DOHH2 (cell line): ENCODE results near the gene CSGALNACT2.

Experiments used
- H3F3A ChIP-seq: fragments of 200-600 bp; sonication (generic), shearing (Covaris generic); 2 replicates; pipeline ENCODE4 v1.6.0; 2016; ENCODE audit warnings: antibody characterized with exemption, mild to moderate bottlenecking; ENCODE audit not compliant: control insufficient read depth, insufficient read depth
- H3K27ac ChIP-seq: fragments of 200-600 bp; sonication (generic); 2 replicates; pipeline ENCODE4 v1.5.1; 2014; ENCODE audit warnings: low read depth, mild to moderate bottlenecking, low read length, moderate library complexity
- H3K27me3 ChIP-seq: fragments of 200-600 bp; sonication (generic); 2 replicates; pipeline ENCODE4 v1.6.1; 2014; ENCODE audit warnings: mild to moderate bottlenecking, low read length, mixed read lengths; ENCODE audit not compliant: control insufficient read depth
- H3K36me3 ChIP-seq: fragments of 200-600 bp; sonication (generic); 2 replicates; pipeline ENCODE4 v1.6.1; 2014; ENCODE audit warnings: mild to moderate bottlenecking, low read length, moderate library complexity, mixed read lengths; ENCODE audit not compliant: control insufficient read depth
- H3K4me1 ChIP-seq: fragments of 200-600 bp; sonication (generic); 2 replicates; pipeline ENCODE4 v1.6.1; 2014; ENCODE audit warnings: mild to moderate bottlenecking, low read length, mixed read lengths; ENCODE audit not compliant: control insufficient read depth
- H3K4me2 ChIP-seq: fragments of 200-600 bp; sonication (generic); 2 replicates; pipeline ENCODE4 v1.6.0; 2014; ENCODE audit warnings: mild to moderate bottlenecking, low read length, moderate library complexity
- H3K4me3 ChIP-seq: fragments of 200-600 bp; sonication (generic); 2 replicates; pipeline ENCODE4 v1.5.1; 2014; ENCODE audit warnings: mild to moderate bottlenecking, low read length, mixed read lengths
- H3K79me2 ChIP-seq: fragments of 200-600 bp; sonication (generic); 2 replicates; pipeline ENCODE4 v1.6.1; 2014; ENCODE audit warnings: mild to moderate bottlenecking, low read length, mixed read lengths; ENCODE audit not compliant: control insufficient read depth
- H3K9me2 ChIP-seq: fragments of 200-600 bp; sonication (generic); replicated peaks from 2 replicates; pipeline ENCODE4 v1.6.1; 2014; ENCODE audit warnings: mild to moderate bottlenecking, low read length, mixed read lengths; ENCODE audit not compliant: control insufficient read depth
- H3K9me3 ChIP-seq: fragments of 200-600 bp; sonication (generic); 2 replicates; pipeline ENCODE4 v1.6.1; 2014; ENCODE audit warnings: antibody characterized with exemption, low read length, mixed read lengths; ENCODE audit not compliant: control insufficient read depth, insufficient read depth
- H4K20me1 ChIP-seq: fragments of 200-600 bp; sonication (generic); 2 replicates; pipeline ENCODE4 v1.6.0; 2014; ENCODE audit warnings: low read depth, mild to moderate bottlenecking, antibody characterized with exemption, low read length, moderate library complexity; ENCODE audit not compliant: control insufficient read depth, insufficient read depth
- EZH2phosphoT487 ChIP-seq: fragments of 200-600 bp; sonication (generic); IDR thresholded peaks from 2 replicates; pipeline ENCODE4 v1.6.1; 2017; ENCODE audit warnings: borderline replicate concordance, mild to moderate bottlenecking, antibody characterized with exemption, low read length, moderate library complexity, mixed read lengths
- TF ChIP-seq, protein P1 (sequence below): fragments of 200-600 bp; sonication (generic); IDR thresholded peaks from one replicate; pipeline ENCODE4 v1.5.1; 2014; ENCODE audit warnings: antibody characterized with exemption, mild to moderate bottlenecking, low read depth, low read length; ENCODE audit not compliant: poor library complexity, severe bottlenecking

The CSGALNACT2 gene

GRCh38 chr10:43156590-43157341, 18.5 kb downstream of the CSGALNACT2 start:
- Histone ChIP-seq H3K9me3 (no peaks in the 10 kb centered on the region), H3K4me1 (no peaks in the 10 kb centered on the region), H4K20me1 (no peaks in the 10 kb centered on the region), H3K4me2 (no peak overlapping the region), H3K36me3 (peaks cover 7% of the 10 kb centered on the region), H3F3A (no peaks in the 10 kb centered on the region), H3K79me2 (peaks cover 35% of the 10 kb centered on the region), H3K27me3 (no peaks in the 10 kb centered on the region), H3K27ac (no peak overlapping the region), H3K4me3 (no peak overlapping the region), H3K9me2 (no peaks in the 10 kb centered on the region)
- TF ChIP-seq EZH2phosphoT487 = no peak
- TF ChIP-seq, protein P1, sequence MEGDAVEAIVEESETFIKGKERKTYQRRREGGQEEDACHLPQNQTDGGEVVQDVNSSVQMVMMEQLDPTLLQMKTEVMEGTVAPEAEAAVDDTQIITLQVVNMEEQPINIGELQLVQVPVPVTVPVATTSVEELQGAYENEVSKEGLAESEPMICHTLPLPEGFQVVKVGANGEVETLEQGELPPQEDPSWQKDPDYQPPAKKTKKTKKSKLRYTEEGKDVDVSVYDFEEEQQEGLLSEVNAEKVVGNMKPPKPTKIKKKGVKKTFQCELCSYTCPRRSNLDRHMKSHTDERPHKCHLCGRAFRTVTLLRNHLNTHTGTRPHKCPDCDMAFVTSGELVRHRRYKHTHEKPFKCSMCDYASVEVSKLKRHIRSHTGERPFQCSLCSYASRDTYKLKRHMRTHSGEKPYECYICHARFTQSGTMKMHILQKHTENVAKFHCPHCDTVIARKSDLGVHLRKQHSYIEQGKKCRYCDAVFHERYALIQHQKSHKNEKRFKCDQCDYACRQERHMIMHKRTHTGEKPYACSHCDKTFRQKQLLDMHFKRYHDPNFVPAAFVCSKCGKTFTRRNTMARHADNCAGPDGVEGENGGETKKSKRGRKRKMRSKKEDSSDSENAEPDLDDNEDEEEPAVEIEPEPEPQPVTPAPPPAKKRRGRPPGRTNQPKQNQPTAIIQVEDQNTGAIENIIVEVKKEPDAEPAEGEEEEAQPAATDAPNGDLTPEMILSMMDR = no peak

GRCh38 chr10:43158636-43159035, 20.4 kb downstream of the CSGALNACT2 start:
- H4K20me1 ChIP-seq = no peaks in the 10 kb centered on the region
- no peaks in the 10 kb centered on the region for H3K9me2 ChIP-seq
- H3K27ac ChIP-seq = no peak overlapping the region
- H3K9me3 ChIP-seq = no peaks in the 10 kb centered on the region
- no peak overlapping the region for H3K4me2 ChIP-seq
- TF ChIP-seq, protein P1 = no peak
- no peak for TF ChIP-seq EZH2phosphoT487
- H3K36me3 ChIP-seq = peaks cover 12% of the 10 kb centered on the region
- no peaks in the 10 kb centered on the region for H3F3A ChIP-seq
- peaks cover 23% of the 10 kb centered on the region for H3K79me2 ChIP-seq
- no peaks in the 10 kb centered on the region for H3K27me3 ChIP-seq
- H3K4me1 ChIP-seq = no peaks in the 10 kb centered on the region
- no peak overlapping the region for H3K4me3 ChIP-seq

DNA sequence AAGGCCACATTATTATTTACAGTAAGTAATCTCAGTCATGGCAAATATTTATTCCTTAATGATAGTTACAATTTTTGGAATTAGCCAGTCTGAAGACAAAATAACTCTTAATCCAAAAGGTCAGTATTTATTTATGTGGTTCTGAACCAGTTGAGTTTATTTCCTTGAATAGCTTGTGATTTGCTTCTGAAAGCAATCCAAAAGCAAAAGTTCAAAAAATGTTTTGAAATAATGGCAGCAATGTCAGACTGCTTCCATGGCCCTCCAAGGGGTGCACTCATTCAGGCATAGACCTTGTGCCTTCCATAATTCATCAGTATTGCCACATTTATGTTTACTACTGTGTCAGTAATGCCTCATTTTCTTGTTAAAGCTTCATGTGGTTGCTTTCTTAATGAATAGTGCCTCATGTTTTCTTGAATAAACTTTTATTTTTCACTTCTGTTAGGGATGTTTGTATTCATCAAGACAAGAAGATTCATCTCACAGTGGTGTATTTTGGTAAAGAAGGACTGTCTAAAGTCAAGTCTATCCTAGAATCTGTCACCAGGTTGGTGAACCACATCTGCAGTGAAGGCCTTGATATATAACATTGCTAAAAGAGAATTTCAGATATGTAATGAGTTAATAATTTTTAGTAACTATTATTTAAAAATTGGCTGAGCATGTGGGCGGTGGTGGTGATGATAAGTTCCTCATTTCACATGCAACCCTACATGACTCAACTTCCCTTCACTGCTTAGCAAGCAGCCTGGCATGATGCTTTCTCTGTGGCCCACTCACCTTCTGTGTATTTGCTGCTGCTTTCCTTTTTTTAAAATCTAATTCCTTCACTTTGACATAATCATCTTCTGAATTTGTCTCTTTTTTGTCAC, 22.0 kb downstream of the CSGALNACT2 start:
- Histone ChIP-seq H3K27me3 (no peaks in the 10 kb centered on the region), H3F3A (no peaks in the 10 kb centered on the region), H4K20me1 (no peaks in the 10 kb centered on the region), H3K9me2 (no peaks in the 10 kb centered on the region), H3K36me3 (peaks cover 12% of the 10 kb centered on the region), H3K4me2 (no peak overlapping the region), H3K4me3 (no peak overlapping the region), H3K9me3 (no peaks in the 10 kb centered on the region), H3K27ac (no peak overlapping the region), H3K4me1 (no peaks in the 10 kb centered on the region), H3K79me2 (peaks cover 13% of the 10 kb centered on the region)
- TF ChIP-seq, protein P1 = no peak
- no peak for TF ChIP-seq EZH2phosphoT487
